Right lobe of liver (tissue), 6 donors: Measurements from ENCODE around the gene ZNF41. TPM values are rescaled to one million over a fixed set of nuclear protein-coding genes. Genes with fewer than 3 reads are reported as not detected.

Experiments used
- ATAC-seq, 4 donors: fragments of 200-7000 bp; cut with Tn5 transposase; one replicate each; pipeline ENCODE4 v1.9.1; 2020; ENCODE audit warnings: mild to moderate bottlenecking in 4 of 4, moderate library complexity in 4 of 4
- DNase-seq, 3 donors: peaks; one replicate each; pipeline ENCODE4 v3.0.0-alpha.2; 2020
- H3K27ac ChIP-seq, 3 donors: fragments of 200-600 bp; one replicate each; pipeline ENCODE4 v1.8.0; 2022
- H3K27me3 ChIP-seq, 2 donors: fragments of 200-600 bp; one replicate each; pipeline ENCODE4 v1.8.0; 2022
- H3K36me3 ChIP-seq, 4 donors: fragments of 200-600 bp; sonication (generic) in 1 of 4; one replicate each; pipeline versions ENCODE4 v1.5.1 to v1.8.0; 2017 to 2022; ENCODE audit warnings: control low read depth in 1 of 4
- H3K4me1 ChIP-seq, 4 donors: fragments of 200-600 bp; sonication (generic) in 1 of 4; one replicate each; pipeline versions ENCODE4 v1.5.1 to v1.8.0; 2017 to 2022; ENCODE audit warnings: control low read depth in 1 of 4
- H3K4me3 ChIP-seq, 3 donors: fragments of 200-600 bp; one replicate each; pipeline ENCODE4 v1.8.0; 2022
- H3K9me3 ChIP-seq, 4 donors: fragments of 200-600 bp; sonication (generic) in 1 of 4; one replicate each; pipeline versions ENCODE4 v1.5.1 to v1.8.0; 2017 to 2022; ENCODE audit warnings: control low read depth in 1 of 4
- CTCF ChIP-seq, 4 donors: fragments of 200-600 bp in 3 of 4; fragments of 450-650 bp in 1 of 4; IDR thresholded peaks; one replicate each; pipeline versions ENCODE4 v1.5.1 to v1.8.0; 2016 to 2022; ENCODE audit warnings: antibody characterized with exemption in 4 of 4, mild to moderate bottlenecking in 2 of 4
- POLR2A ChIP-seq: fragments of 450-650 bp; IDR thresholded peaks from one replicate; pipeline ENCODE4 v1.6.1; 2017; ENCODE audit warnings: antibody characterized with exemption, mild to moderate bottlenecking
- WGBS: methylation state at CpG from one replicate; pipeline ENCODE4 v1.1.6; 2018; ENCODE audit warnings: low coverage, low lambda C conversion rate; ENCODE audit not compliant: insufficient coverage; ENCODE audit errors: missing lambda C conversion rate; 5-methylcytosine and 5-hydroxymethylcytosine counted together
- intact Hi-C, 2 donors: fragments of 100-400 bp; cut with DNase I; formaldehyde crosslinking; loops; one replicate each; pipeline versions ENCODE4 v1.11.2 to v1.14.1; 2022
- total RNA-seq, 6 experiments: library from RNA; depleted of rRNA in 2 of 6; stranded (reverse); fragments of >200 nt in 2 of 6; fragmentation: NEBNext Ultra II Directional in 3 of 6; extraction: Animal tissue kit (Norgen Biotek cat#: 25700) in 3 of 6; gene quantifications; one replicate each; pipeline versions ENCODE4 v1.1.0 to v1.2.4, GENCODE V29; 2016 to 2023
- donor health status: DM: no; HTN: yes; CAD: no.
- donor health status: DM: no; HTN: no; CAD: no.
- donor health status: DM: no; HTN: no; CAD: no.
- donor health status: DM: no; HTN: yes; CAD: no.
- donor health status: DM: no; HTN: yes; CAD: no.

The ZNF41 gene
- total RNA-seq, 6 experiments from 2014 or later, result 2.7 to 6.1 (median 3.9) TPM

DNA sequence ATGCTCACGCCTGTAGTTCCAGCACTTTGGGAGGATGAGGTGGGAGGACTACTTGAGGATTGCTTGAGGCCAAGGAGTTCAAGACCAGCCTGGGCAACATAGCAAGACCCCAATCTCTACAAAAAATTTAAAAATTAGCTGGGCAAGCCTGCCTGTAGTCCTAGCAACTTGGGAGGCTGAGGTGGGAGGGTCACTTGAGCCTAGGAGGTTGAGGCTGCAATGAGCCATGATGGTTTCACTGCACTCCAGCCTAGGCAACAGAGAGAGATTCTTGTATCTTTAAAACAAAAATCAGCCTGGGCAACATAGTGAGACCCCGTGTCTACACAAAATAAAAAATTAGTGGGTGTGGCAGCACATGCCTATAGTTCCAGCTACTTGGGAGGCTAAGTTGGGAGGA lies 1.9 kb downstream of the ZNF41 start:
- WGBS, result 83% methylated on average over 2 of the region's 2 CpGs
- no peaks in the 10 kb centered on the region for H3K36me3 ChIP-seq
- no peak for ATAC-seq
- H3K4me1 ChIP-seq, result no peaks in the 10 kb centered on the region
- no peak overlapping the region for H3K27ac ChIP-seq
- intact Hi-C loops, result no loop called here
- TF ChIP-seq POLR2A (no peak), CTCF (IDR thresholded peaks at IDR 0.05) (no peak)
- H3K27me3 ChIP-seq, result no peaks in the 10 kb centered on the region
- DNase-seq, result no peak
- H3K4me3 ChIP-seq, result no peak overlapping the region
- H3K9me3 ChIP-seq, result no peaks in the 10 kb centered on the region

DNA sequence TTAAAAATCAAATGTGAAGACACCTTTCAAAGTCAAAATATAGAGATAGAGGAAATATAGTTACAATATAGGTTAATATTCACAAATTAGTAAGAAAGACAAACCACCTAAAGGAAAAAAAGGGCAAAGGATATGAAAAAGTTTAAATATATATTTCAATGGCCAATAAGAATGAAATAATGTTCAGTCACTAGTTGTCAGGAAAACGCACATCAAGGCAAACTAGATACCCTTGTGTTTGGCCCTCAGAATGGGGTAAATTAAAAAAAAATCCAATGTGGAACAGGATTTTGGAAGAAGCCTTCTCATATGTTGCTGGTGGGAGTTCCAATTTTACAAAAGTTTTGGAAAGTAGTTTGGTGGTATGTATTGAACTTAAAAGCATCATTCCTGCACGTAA lies 2.4 kb downstream of the ZNF41 start:
- Histone ChIP-seq H3K27ac (no peak overlapping the region), H3K27me3 (no peaks in the 10 kb centered on the region), H3K4me3 (no peak overlapping the region), H3K4me1 (no peaks in the 10 kb centered on the region), H3K9me3 (no peaks in the 10 kb centered on the region), H3K36me3 (no peaks in the 10 kb centered on the region)
- intact Hi-C loops, result no loop called here
- TF ChIP-seq CTCF (IDR thresholded peaks at IDR 0.05) (peak in 1 of 4 donors; percentile 3), POLR2A (no peak)
- no peak for DNase-seq
- no peak for ATAC-seq
- 9% methylated on average over 2 of the region's 2 CpGs for WGBS

- ATAC-seq, result no peak
- no peaks in the 10 kb centered on the region for H3K9me3 ChIP-seq
- no peaks in the 10 kb centered on the region for H3K36me3 ChIP-seq
- no peaks in the 10 kb centered on the region for H3K4me1 ChIP-seq
- no peak overlapping the region for H3K27ac ChIP-seq
- DNase-seq, result no peak
- H3K4me3 ChIP-seq, result no peak overlapping the region
- intact Hi-C loops, result no loop called here
- H3K27me3 ChIP-seq, result no peaks in the 10 kb centered on the region
- TF ChIP-seq CTCF (IDR thresholded peaks at IDR 0.05) (no peak), POLR2A (no peak)
Observed at GRCh38 chrX:47475476-47475875, 7.5 kb downstream of the ZNF41 start.

DNA sequence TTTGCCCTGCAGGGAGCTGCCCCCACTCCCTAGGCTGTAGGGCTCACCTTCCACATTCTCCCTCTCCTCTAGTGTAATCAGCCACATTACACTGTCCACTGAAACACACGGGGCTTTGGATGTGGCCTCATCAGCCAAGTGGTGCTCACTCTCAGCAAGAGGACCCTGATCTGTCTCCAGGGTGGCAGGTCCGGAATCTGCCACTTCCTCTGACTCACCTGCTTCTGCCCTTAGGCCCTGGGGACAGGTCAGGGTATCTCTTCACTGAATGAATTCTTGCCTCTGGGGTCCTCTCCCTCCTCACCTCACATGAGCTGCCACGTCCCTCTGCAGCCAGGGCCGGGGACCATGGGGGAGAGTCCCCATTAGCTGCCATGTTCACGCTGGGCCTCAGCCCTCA lies 15.9 kb downstream of the ZNF41 start:
- no peaks in the 10 kb centered on the region for H3K9me3 ChIP-seq
- 100% methylated on average over 1 of the region's 5 CpGs for WGBS
- H3K36me3 ChIP-seq, result peaks cover 0 to 8% (median 0%) of the 10 kb centered on the region in 4 donors
- DNase-seq (no peak), ATAC-seq (no peak)
- H3K27ac ChIP-seq, result no peak overlapping the region
- no peaks in the 10 kb centered on the region for H3K4me1 ChIP-seq
- H3K4me3 ChIP-seq, result no peak overlapping the region
- intact Hi-C loops, result no loop called here
- TF ChIP-seq CTCF (IDR thresholded peaks at IDR 0.05), result no peak
- no peak for TF ChIP-seq POLR2A
- no peaks in the 10 kb centered on the region for H3K27me3 ChIP-seq

DNA sequence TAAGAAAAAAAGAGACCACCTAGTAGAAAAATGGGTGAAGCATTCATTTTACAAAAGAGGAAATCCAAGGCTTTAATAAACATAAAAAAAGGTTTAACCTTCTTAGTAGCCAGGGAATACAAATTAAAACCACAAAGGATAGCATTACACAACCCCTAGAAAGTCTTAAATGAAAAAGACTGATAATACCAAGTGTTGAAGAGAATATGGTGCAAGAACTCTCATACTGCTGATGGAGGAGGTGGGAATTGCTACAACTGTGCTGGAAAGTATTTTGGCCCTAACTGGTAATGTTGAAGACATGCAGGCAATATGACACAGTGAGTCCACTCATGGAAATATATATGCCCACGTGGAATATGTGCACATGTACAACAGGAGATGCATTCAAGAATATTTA lies 22.5 kb downstream of the ZNF41 start:
- peaks cover 0 to 5% (median 0%) of the 10 kb centered on the region in 4 donors for H3K36me3 ChIP-seq
- WGBS, result 46% methylated on average over 1 of the region's 1 CpG

More for the DNA sequence above, 22.5 kb downstream of the ZNF41 start:
- H3K27ac ChIP-seq, result no peak overlapping the region
- no peak overlapping the region for H3K4me3 ChIP-seq
- DNase-seq, result no peak
- H3K4me1 ChIP-seq, result no peaks in the 10 kb centered on the region
- TF ChIP-seq CTCF (IDR thresholded peaks at IDR 0.05), result no peak
- ATAC-seq, result no peak
- H3K9me3 ChIP-seq, result no peaks in the 10 kb centered on the region
- intact Hi-C loops, result no loop called here
- no peaks in the 10 kb centered on the region for H3K27me3 ChIP-seq
